OCI-LY1 (cell line): Measurements from ENCODE around the gene FAM83D.
A peak's percentile ranks its signal among the peaks of the same experiment; 100 is the strongest.

ENCODE experiments used
- EZH2 ChIP-seq: fragments of 200-600 bp; sonication (generic), shearing (Covaris generic); IDR thresholded peaks from 2 replicates; pipeline ENCODE4 v1.8.0; 2017; ENCODE audit warnings: borderline replicate concordance, mixed run types, mild to moderate bottlenecking, antibody characterized with exemption, low read length, moderate library complexity, mixed read lengths
- TF ChIP-seq, protein P1 (sequence below): fragments of 200-600 bp; sonication (generic), shearing (Covaris generic); IDR thresholded peaks from 2 replicates; pipeline ENCODE4 v1.5.1; 2017; ENCODE audit warnings: mild to moderate bottlenecking, antibody characterized with exemption, low read length, moderate library complexity, mixed read lengths

DNA sequence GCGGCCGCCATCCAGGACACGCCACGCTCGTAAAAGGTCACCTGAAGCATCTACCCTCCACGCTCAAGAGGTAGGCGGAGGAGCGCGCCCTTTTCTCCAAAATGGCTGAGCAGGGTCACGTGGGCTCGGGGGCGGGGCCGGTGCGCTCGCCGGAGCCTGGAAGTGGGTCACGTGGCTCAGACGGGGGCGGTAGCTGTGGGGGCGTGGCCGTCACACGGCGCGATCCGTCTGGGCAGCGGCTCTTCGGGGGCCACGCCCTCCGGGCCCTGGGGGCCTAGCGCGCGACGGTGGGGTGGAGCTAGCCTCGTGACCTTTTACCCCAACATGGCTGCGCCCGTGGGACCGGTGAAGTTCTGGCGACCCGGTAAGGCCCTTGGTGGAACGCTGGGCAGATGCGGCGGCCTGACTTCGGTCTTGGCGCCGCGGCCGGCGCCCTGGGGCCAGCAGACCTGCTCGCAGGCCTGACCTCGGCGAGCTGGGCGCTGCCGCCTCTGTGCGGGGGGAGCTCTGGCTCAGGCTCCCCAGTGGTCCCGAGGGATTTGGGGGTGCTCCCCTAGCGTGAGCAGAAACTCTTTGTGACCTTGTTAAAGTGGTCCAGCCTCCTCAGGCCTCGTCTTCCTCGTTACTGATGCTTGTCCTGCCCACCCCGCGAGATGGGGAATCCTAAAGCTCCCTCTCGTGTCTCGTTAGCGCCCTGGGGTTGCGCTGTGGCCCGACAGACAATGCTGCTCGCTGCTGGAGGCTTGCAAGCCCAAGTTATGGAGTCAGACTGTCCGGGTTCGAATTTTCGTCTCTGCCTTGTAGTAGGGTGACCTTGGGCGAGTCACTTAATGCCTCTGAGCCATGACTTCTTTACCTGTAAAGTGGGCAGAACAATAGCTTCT is 36.1 kb downstream of the FAM83D start, which contains the start of gene DHX35:
- no peak for TF ChIP-seq EZH2
- TF ChIP-seq, protein P1, sequence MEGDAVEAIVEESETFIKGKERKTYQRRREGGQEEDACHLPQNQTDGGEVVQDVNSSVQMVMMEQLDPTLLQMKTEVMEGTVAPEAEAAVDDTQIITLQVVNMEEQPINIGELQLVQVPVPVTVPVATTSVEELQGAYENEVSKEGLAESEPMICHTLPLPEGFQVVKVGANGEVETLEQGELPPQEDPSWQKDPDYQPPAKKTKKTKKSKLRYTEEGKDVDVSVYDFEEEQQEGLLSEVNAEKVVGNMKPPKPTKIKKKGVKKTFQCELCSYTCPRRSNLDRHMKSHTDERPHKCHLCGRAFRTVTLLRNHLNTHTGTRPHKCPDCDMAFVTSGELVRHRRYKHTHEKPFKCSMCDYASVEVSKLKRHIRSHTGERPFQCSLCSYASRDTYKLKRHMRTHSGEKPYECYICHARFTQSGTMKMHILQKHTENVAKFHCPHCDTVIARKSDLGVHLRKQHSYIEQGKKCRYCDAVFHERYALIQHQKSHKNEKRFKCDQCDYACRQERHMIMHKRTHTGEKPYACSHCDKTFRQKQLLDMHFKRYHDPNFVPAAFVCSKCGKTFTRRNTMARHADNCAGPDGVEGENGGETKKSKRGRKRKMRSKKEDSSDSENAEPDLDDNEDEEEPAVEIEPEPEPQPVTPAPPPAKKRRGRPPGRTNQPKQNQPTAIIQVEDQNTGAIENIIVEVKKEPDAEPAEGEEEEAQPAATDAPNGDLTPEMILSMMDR: peak; percentile 44
